Measurements from ENCODE around the gene PRELP.
"Not testable (repeated sequence)": the region's sequence is repeated elsewhere in the genome, so short reads cannot be mapped to it uniquely, and the experiment has no call there.

Gene PRELP

DNA sequence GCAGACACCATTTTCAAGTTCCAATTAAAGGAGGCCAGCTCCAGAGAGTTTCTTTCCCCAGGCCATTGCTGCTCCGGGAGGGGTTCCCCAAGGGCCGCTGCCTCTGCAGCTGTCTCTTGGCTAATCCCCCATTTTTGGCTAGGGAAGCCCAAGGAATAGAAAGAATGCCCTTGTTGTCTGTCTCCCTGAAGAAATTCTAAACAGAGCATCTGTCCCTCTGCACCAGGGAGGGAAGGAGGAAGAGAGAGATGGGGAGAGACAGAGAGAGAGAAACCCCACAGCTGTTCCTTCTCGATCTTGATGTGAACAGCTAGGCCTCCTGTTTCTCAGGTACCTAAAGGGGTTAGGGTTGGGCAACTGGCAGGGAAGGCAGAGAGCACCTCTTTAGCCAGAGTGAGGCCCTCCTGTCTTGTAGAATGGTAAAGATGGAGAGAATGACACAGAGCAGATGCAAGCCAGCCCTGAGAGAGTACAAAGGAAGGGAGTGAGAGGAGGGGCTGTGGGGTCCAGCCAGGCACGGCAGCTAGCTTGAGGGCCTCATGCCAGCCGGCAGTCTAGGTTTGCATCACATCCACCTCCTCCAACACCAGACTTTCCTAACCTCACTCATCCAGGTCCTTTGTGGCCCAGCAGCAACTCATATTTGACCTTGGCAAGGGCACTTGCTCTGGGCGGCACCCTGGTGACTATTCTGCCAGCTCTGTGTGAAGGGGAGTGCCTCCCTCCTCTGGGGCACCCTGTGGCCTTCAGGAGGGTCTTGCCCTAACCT is 31.4 kb downstream of the PRELP start:
- DNase-seq (ENCODE audit: low read depth in 2 of 2) = no peak

- DNase-seq (ENCODE audit: low read depth in 2 of 2) = no peak
Observed at GRCh38 chr1:203507759-203508158, 32.2 kb downstream of the PRELP start.

DNA sequence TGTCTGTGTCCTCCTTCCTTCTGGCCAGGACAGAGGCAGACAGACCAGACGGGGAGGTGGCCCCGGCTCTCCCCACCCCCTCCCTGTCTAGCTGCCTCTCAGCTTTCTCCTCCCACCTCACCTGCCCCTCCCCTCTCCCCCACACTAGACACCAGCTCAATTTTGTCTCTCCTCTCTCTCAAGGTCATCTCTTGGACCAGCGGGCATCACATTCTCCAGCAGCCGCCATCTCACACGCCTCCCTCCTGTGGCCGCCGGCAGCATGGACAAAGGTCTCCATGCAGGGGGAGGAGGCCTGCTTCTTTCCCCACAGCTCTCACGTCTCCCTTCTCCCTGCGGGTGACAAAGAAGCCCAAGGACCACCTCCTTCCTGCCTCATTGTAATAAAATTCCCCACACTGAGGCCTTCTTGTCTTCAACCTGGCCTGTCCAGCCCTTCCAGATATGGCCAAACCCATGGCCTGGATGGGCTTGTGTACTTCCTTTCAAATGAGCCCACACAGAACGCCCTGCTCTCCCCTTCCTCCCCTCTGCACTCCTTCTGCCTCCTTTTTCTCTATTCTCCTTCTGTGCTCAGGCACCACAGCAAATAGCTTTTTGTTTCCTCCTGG is 33.0 kb downstream of the PRELP start:
- no peak for DNase-seq (ENCODE audit: low read depth in 2 of 2)

GRCh38 chr1:203509135-203509534 is 33.5 kb downstream of the PRELP start:
- DNase-seq (ENCODE audit: low read depth in 2 of 2) = no peak

DNA sequence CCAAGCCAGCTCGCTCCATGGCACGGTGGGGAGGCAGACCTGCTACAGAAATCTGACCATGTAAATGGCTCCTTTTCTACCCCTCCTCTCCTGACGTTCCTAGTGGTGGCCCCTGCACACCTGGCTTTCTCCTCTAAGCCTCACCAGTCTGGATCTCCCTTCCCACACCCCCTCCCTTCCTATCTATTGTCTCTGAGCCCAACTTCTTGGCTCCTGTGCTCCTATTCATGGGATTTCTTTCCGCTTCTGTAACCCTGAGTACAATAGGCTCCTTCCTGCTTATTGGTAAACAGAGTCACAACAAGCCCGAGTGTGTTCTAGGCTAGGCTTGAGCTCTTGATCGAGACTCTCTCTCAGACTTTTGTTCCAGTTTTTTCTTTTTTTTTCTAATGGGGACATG is 35.9 kb downstream of the PRELP start:
- DNase-seq (ENCODE audit: low read depth in 2 of 2) = no peak

GRCh38 chr1:203511930-203512329 is 36.3 kb downstream of the PRELP start:
- DNase-seq (ENCODE audit: low read depth in 2 of 2) = no peak

DNA sequence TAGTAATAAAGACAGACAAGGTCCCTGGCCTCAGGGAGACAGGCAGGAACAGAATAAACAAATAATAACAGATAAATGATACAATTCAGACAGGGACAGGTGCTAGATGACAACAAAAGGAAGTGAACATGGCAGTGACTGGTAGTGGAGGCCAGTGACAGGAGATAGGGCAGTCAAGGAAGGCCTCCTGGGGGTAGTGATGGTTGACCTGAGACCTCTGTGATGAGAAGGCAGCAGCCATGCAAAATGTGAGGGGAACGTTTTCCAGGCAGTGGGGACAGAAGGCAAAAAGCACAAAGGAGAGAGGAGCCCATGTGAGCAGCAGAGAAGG is 36.9 kb downstream of the PRELP start:
- DNase-seq (ENCODE audit: low read depth in 2 of 2) = no peak

- DNase-seq (ENCODE audit: low read depth in 2 of 2) = peak; percentile 79 to 83
Observed at GRCh38 chr1:203512848-203513584, 37.4 kb downstream of the PRELP start.

DNA sequence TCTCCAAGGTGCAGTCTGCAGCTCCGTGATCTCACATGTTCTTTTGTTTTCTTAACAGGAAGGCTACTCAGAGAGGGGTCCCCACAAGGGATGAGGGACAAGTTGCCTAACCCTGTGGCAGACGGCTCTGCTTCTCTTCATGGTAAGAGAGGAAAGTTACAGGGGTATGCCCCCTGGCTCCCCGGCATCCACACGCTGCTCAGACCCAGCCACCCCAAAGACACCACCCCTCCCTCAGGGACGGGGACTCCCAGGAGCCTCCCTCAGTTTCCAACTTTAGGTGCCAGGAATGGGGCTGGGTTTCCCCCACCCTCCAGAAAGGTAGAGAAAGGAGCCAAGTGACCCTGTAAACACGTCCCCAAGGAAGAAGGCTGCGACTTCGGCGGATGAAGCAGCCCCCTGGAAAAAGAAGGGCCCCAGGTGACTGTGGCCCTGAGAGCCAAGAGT is 38.0 kb downstream of the PRELP start:
- DNase-seq (ENCODE audit: low read depth in 2 of 2) = no peak

- DNase-seq (ENCODE audit: low read depth in 2 of 2) = no peak
Observed at GRCh38 chr1:203516184-203516583, 40.6 kb downstream of the PRELP start.

- no peak for DNase-seq (ENCODE audit: low read depth in 2 of 2)
Observed at GRCh38 chr1:203516906-203517305, 41.3 kb downstream of the PRELP start.

GRCh38 chr1:203517426-203518110 is 42.0 kb downstream of the PRELP start:
- DNase-seq (ENCODE audit: low read depth in 2 of 2) = no peak

DNA sequence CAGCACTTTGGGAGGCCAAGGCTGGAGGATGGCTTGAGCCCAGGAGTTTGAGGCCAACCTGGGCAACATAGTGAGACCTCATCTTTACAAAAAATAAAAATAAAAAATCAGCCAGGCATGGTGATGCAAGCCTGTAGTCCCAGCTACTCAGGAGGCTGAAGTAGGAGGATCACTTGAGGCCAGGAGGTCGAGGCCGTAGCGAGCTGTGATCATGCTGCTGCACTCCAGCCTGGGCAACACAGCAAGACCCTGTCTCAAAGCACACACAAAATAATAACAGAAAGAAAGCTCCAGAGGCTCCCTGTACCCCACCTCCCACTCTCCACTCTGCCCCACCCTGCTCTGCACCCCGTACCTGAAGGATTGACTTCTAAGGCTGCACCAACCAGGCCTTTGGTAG is 42.5 kb downstream of the PRELP start:
- DNase-seq (ENCODE audit: low read depth in 2 of 2) = not testable (repeated sequence)

DNA sequence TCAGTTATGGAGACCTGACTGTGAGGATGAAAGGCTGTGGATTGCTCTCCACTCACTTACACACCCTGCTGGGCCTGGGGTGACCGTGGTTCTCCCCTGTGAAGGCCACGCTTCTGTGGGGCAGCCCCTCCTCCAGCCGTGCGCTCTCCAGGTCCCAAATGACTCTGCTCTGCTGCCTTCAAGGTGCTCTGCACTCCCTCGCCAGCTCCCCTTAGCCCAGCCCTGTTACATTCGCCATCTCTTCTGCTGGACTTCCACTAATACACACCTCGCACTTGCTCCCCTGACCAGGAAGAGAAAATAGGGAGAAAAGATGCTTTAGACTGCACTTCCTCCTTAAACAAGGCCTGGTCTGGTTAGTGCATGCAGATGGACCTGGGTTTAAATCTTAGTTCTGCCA is 42.9 kb downstream of the PRELP start:
- no peak for DNase-seq (ENCODE audit: low read depth in 2 of 2)

GRCh38 chr1:203519053-203519840 is 43.6 kb downstream of the PRELP start:
- DNase-seq (ENCODE audit: low read depth in 2 of 2) = no peak

DNA sequence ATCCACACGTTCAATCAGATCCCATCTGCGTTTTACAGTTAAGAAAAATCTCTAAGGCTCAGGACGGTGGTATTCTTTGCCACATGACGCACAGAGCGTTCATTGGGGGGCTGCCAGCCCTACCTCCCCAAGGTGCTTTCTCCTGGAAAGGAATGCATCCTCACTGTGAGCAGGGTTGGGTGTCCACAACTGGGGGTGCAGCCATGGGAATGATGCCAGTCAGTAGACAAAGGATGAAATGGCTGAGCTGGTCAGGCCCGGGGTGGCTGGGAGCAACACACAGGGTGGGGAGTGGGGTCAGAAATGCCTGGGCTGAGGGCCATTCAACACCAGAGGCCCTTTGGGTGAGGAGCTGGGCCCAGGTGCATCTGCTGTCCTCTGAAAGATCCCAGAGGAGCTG is 44.3 kb downstream of the PRELP start:
- DNase-seq (ENCODE audit: low read depth in 2 of 2) = no peak

DNA sequence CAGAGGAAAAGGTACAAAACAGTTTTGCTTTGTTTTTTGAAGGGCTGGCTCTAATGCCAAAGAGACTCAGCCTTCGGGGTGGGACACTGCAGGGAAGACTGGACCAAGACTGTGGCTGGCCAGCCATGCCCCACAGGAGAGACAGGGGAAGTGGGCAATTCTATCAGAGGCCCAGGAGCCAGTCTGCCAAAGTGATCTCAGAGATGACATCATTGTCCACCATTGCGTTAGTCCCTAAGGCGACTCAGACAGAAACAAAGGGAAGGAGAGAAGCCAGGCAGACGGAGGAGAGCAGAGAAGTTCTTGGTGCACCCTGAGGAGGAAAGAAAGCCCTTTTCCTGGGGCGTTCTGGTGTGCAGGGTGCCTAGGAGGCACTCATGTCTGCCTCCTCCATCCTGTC is 44.7 kb downstream of the PRELP start:
- DNase-seq (ENCODE audit: low read depth in 2 of 2) = no peak

DNA sequence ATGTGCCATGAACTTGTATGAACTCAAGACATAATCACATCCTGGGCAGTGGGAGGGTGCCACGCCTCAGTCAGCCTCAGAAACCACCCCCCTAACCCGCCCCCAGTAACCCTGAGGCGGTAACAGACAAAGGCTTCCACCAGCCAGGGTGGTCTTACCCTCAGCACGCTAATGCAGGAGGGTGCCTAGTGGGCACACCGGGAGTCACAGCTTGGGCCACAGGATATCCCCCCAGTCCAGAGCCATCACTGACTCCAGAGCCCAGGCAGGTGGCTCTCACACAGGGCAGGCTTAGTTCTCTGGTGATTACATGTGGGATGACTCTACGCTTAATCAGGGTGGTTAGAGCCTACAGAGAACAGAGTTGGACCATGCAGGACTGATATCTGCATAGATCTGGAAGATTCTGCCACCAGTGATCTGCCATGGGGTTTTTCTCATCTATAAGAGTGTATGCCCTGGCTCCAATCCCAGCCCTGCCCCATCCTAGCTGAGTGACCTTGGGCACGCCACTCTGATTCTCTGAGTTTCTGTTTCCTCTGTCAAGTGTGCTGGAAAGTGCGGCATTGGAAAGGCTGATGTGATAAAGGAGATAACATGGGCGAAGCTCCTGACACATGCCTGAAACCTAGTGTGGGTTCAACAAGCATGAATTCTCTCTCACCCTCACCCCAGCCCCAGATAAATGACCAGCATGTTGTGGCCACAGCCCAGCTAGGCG is 45.6 kb downstream of the PRELP start:
- no peak for DNase-seq (ENCODE audit: low read depth in 2 of 2)

GRCh38 chr1:203521812-203522211 is 46.2 kb downstream of the PRELP start:
- DNase-seq (ENCODE audit: low read depth in 2 of 2) = no peak

DNA sequence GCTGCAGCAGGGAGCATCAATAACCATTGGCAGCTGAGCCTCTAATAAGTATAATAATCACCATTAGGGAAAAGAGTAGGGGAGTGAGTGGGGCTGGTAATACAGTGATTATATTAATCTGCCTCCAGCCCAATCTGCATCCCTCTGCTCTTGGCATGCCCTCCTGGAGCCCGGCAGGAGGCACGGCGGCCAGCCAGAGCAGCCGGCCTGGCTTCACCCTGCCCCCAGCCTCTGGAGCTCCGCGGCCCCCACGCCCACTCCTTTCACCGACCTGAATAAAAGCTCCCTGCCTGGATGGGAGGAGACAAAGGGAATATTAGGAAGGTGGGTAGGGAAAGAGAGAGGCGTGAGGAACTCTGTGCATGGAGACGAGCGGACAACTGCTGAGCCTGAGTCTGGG is 46.6 kb downstream of the PRELP start:
- no peak for DNase-seq (ENCODE audit: low read depth in 2 of 2)

GRCh38 chr1:203523667-203524066 is 48.1 kb downstream of the PRELP start:
- DNase-seq (ENCODE audit: low read depth in 2 of 2) = no peak

Data from fibroblast of skin of left quadriceps (primary cell).